Neutrophil (primary cell): ENCODE measurements around the gene DPYSL3.

Source experiments
- H3K27ac ChIP-seq: fragments of 200-600 bp; sonication (generic); 2 replicates; pipeline ENCODE4 v1.5.1; 2016; ENCODE audit warnings: mild to moderate bottlenecking, moderate library complexity
- H3K27me3 ChIP-seq: fragments of 200-600 bp; sonication (generic); 2 replicates; pipeline ENCODE4 v1.6.0; 2016; ENCODE audit warnings: mild to moderate bottlenecking
- H3K36me3 ChIP-seq: fragments of 200-600 bp; sonication (generic); 2 replicates; pipeline ENCODE4 v1.5.1; 2017
- H3K4me1 ChIP-seq, 2 experiments: fragments of 200-600 bp in 1 of 2; sonication (generic) in 1 of 2; 1 replicate in 1 of 2; 2 replicates in 1 of 2; pipeline versions ENCODE4 v1.5.1 to v1.6.1; 2013 to 2016; ENCODE audit warnings: low read depth in 1 of 2, low read length in 1 of 2, mild to moderate bottlenecking in 1 of 2, moderate library complexity in 1 of 2; ENCODE audit not compliant: control insufficient read depth in 1 of 2, insufficient read depth in 1 of 2
- H3K4me3 ChIP-seq, 2 experiments: fragments of 200-600 bp in 1 of 2; sonication (generic) in 1 of 2; 1 replicate in 1 of 2; 2 replicates in 1 of 2; pipeline ENCODE4 v1.5.1; 2013 to 2016; ENCODE audit warnings: low read depth in 1 of 2, low read length in 1 of 2, mild to moderate bottlenecking in 1 of 2, moderate library complexity in 1 of 2
- H3K9me3 ChIP-seq: fragments of 200-600 bp; sonication (generic); 2 replicates; pipeline ENCODE4 v1.5.1; 2016
- TF ChIP-seq, protein P1 (sequence below): fragments of 200-600 bp; sonication (generic); IDR thresholded peaks from 2 replicates; pipeline ENCODE4 v1.5.1; 2016; ENCODE audit warnings: antibody characterized with exemption

Gene DPYSL3

GRCh38 chr5:147512659-147513379 is 3.0 kb upstream of the DPYSL3 start:
- TF ChIP-seq, protein P1, sequence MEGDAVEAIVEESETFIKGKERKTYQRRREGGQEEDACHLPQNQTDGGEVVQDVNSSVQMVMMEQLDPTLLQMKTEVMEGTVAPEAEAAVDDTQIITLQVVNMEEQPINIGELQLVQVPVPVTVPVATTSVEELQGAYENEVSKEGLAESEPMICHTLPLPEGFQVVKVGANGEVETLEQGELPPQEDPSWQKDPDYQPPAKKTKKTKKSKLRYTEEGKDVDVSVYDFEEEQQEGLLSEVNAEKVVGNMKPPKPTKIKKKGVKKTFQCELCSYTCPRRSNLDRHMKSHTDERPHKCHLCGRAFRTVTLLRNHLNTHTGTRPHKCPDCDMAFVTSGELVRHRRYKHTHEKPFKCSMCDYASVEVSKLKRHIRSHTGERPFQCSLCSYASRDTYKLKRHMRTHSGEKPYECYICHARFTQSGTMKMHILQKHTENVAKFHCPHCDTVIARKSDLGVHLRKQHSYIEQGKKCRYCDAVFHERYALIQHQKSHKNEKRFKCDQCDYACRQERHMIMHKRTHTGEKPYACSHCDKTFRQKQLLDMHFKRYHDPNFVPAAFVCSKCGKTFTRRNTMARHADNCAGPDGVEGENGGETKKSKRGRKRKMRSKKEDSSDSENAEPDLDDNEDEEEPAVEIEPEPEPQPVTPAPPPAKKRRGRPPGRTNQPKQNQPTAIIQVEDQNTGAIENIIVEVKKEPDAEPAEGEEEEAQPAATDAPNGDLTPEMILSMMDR, result no peak
- no peak overlapping the region for H3K4me3 ChIP-seq
- H3K9me3 ChIP-seq, result no peaks in the 10 kb centered on the region
- H3K4me1 ChIP-seq, result peaks cover 0 to 4% of the 10 kb centered on the region in 2 experiments
- H3K27ac ChIP-seq, result no peak overlapping the region
- H3K27me3 ChIP-seq, result peaks cover 92% of the 10 kb centered on the region
- no peaks in the 10 kb centered on the region for H3K36me3 ChIP-seq

DNA sequence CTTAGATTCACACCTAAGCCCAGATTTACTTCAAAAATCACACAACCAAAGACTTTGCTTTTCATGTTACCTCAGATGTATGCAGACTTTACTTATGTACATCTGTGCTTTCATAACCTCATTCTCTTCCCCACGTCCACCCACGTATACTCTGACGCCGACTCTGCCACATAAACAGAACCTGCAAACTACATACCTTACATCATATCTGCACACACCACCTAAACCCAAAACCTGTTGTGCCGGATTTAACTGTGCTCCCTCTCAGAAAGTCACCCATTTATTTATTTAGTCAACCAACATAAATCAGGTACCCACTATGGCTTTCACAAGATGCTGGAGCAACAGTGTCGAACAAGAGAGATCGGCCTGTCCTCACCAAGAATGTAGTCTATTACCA is 1.0 kb upstream of the DPYSL3 start:
- H3K4me3 ChIP-seq, result no peak overlapping the region
- H3K9me3 ChIP-seq, result no peaks in the 10 kb centered on the region
- TF ChIP-seq, protein P1, result no peak
- H3K27ac ChIP-seq, result no peak overlapping the region
- peaks cover 0 to 4% of the 10 kb centered on the region in 2 experiments for H3K4me1 ChIP-seq
- H3K36me3 ChIP-seq, result no peaks in the 10 kb centered on the region
- H3K27me3 ChIP-seq, result peaks cover 96% of the 10 kb centered on the region

- Histone ChIP-seq H3K27me3 (peaks cover 81% of the 10 kb centered on the region), H3K9me3 (no peaks in the 10 kb centered on the region), H3K36me3 (no peaks in the 10 kb centered on the region), H3K4me1 (peaks cover 0 to 4% of the 10 kb centered on the region in 2 experiments), H3K27ac (no peak overlapping the region), H3K4me3 (no peak overlapping the region)
- TF ChIP-seq, protein P1, result no peak
These were observed 693 bp downstream of the DPYSL3 start for GRCh38 chr5:147509041-147509709.

DNA sequence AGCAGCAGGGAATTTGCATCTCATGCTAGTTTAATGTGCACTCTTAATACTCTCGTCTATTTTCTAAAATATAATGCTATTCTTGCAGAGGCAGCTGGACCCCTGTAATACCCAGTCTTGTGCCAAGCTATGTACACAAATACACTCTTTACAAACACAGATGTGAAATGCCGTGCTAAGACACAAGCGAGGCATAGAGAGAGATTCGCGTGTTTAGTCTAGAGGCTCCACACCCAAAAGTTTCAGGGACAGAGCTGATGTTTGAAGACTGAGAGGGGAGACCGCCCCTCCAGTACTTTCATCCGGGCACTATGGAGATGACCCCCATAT is 1.2 kb downstream of the DPYSL3 start:
- Histone ChIP-seq H3K36me3 (no peaks in the 10 kb centered on the region), H3K9me3 (no peaks in the 10 kb centered on the region), H3K27me3 (peaks cover 76% of the 10 kb centered on the region), H3K4me1 (peaks cover 0 to 4% of the 10 kb centered on the region in 2 experiments), H3K27ac (no peak overlapping the region), H3K4me3 (no peak overlapping the region)
- TF ChIP-seq, protein P1, result no peak

DNA sequence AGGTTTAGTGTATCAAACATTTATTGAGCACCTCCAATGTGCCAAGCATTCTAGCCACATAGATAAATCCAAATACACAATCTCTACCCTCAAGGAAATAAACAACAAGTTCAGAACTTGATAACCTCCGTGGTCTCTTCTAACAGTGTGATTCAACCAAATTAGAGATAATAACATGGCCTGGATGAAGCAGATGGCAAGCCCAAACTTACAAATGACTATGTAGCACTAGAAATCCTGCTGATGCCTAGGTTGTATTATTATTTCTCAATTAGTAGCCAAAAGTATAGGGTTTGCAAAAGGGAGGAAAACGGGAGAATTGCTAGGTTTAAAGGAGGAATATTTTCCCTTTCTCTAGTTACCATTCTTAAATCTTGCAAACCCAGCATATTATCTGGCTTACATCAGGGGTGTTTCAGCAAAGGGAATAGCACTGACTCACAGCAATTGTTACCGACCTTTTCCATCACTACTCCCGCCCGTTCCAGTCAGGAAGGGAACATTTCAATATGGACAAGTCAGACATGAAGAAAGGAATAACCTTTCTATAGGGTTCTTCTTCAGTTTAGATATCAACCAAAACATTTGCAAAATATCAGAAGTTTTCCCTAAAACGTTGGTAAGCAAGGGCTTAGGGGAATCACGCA is 2.3 kb downstream of the DPYSL3 start:
- TF ChIP-seq, protein P1, result no peak
- peaks cover 0 to 4% of the 10 kb centered on the region in 2 experiments for H3K4me1 ChIP-seq
- no peak overlapping the region for H3K27ac ChIP-seq
- peaks cover 65% of the 10 kb centered on the region for H3K27me3 ChIP-seq
- H3K36me3 ChIP-seq, result no peaks in the 10 kb centered on the region
- no peak overlapping the region for H3K4me3 ChIP-seq
- no peaks in the 10 kb centered on the region for H3K9me3 ChIP-seq
